T-helper 17 cell (primary cell): ENCODE measurements around the gene RLN2. TPM values are rescaled to one million over a fixed set of nuclear protein-coding genes. Genes with fewer than 3 reads are reported as not detected.

Source experiments
- total RNA-seq, 4 donors: library from RNA in 2 of 4; stranded (reverse) in 2 of 4; gene quantifications; one replicate each; pipeline ENCODE4 v1.2.3 and lab custom pipeline; 2022 to 2026

The RLN2 gene
- total RNA-seq, 2 donors from 2014 or later = 1.3 to 1.8 TPM

Other genes with a start within 250 kb of the RLN2 start
- not detected for gene INSL6, start 119.1 kb downstream of the RLN2 start, total RNA-seq
- under 1 TPM in 1 of 2 donors, not detected in 1; 0.16 TPM for gene INSL4, start 73.3 kb downstream of the RLN2 start, total RNA-seq
- 1 to 10 TPM in 1 of 2 donors, under 1 TPM in 1; 0.37 to 1.8 TPM for gene RLN1, start 35.2 kb upstream of the RLN2 start, total RNA-seq
- 10 to 100 TPM; 17.4 to 23.5 TPM for gene PLGRKT, start 133.2 kb upstream of the RLN2 start, total RNA-seq
- 1 to 10 TPM; 4.7 to 6.7 TPM for gene CD274, start 145.8 kb upstream of the RLN2 start, total RNA-seq
- 1 to 10 TPM in 1 of 2 donors, under 1 TPM in 1; 0.50 to 1.1 TPM for gene PDCD1LG2, start 205.8 kb upstream of the RLN2 start, total RNA-seq